ENCODE results near the gene SLC22A14.

- TF ChIP-seq, protein P1, sequence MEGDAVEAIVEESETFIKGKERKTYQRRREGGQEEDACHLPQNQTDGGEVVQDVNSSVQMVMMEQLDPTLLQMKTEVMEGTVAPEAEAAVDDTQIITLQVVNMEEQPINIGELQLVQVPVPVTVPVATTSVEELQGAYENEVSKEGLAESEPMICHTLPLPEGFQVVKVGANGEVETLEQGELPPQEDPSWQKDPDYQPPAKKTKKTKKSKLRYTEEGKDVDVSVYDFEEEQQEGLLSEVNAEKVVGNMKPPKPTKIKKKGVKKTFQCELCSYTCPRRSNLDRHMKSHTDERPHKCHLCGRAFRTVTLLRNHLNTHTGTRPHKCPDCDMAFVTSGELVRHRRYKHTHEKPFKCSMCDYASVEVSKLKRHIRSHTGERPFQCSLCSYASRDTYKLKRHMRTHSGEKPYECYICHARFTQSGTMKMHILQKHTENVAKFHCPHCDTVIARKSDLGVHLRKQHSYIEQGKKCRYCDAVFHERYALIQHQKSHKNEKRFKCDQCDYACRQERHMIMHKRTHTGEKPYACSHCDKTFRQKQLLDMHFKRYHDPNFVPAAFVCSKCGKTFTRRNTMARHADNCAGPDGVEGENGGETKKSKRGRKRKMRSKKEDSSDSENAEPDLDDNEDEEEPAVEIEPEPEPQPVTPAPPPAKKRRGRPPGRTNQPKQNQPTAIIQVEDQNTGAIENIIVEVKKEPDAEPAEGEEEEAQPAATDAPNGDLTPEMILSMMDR (IDR thresholded peaks at IDR 0.05 in 8 of 11, conservative IDR thresholded peaks at IDR 0.05 in 3 of 11) = no peak
- TF ChIP-seq POLR2A (IDR thresholded peaks at IDR 0.05) = no peak
Observed at GRCh38 chr3:38264353-38264771, 17.7 kb upstream of the SLC22A14 start.

All from spleen (tissue), 7 donors.